Stimulated activated effector memory CD8-positive, alpha-beta T cell treated with anti-CD3 and anti-CD28 coated beads, Interleukin-12 subunit alpha, Interleukin-12 subunit beta, amount 100 ng/mL, for 72 hours (primary cell): ENCODE results near the gene COPRS.

Experiments
- ATAC-seq: fragments of 150-1000 bp; cut with Tn5 transposase; 2 replicates; pipeline ENCODE4 v1.10.0; 2021
- DNase-seq, 2 donors: peaks; one replicate each; pipeline ENCODE4 v3.0.0; 2021 to 2022; ENCODE audit warnings: low spot score in 2 of 2
- H3K27ac Mint-ChIP-seq: one replicate; pipeline ENCODE4 v1.8.0; 2022; ENCODE audit warnings: mild to moderate bottlenecking, mixed read lengths
- H3K36me3 Mint-ChIP-seq: one replicate; pipeline ENCODE4 v1.8.0; 2022; ENCODE audit warnings: mild to moderate bottlenecking, mixed read lengths
- H3K4me1 Mint-ChIP-seq: one replicate; pipeline ENCODE4 v1.8.0; 2022; ENCODE audit warnings: mixed read lengths
- H3K4me3 Mint-ChIP-seq: one replicate; pipeline ENCODE4 v1.8.0; 2022; ENCODE audit warnings: mild to moderate bottlenecking, mixed read lengths
- H3K9me3 Mint-ChIP-seq: one replicate; pipeline ENCODE4 v1.8.0; 2022; ENCODE audit warnings: mixed read lengths

COPRS gene, protein sequence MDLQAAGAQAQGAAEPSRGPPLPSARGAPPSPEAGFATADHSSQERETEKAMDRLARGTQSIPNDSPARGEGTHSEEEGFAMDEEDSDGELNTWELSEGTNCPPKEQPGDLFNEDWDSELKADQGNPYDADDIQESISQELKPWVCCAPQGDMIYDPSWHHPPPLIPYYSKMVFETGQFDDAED

DNA sequence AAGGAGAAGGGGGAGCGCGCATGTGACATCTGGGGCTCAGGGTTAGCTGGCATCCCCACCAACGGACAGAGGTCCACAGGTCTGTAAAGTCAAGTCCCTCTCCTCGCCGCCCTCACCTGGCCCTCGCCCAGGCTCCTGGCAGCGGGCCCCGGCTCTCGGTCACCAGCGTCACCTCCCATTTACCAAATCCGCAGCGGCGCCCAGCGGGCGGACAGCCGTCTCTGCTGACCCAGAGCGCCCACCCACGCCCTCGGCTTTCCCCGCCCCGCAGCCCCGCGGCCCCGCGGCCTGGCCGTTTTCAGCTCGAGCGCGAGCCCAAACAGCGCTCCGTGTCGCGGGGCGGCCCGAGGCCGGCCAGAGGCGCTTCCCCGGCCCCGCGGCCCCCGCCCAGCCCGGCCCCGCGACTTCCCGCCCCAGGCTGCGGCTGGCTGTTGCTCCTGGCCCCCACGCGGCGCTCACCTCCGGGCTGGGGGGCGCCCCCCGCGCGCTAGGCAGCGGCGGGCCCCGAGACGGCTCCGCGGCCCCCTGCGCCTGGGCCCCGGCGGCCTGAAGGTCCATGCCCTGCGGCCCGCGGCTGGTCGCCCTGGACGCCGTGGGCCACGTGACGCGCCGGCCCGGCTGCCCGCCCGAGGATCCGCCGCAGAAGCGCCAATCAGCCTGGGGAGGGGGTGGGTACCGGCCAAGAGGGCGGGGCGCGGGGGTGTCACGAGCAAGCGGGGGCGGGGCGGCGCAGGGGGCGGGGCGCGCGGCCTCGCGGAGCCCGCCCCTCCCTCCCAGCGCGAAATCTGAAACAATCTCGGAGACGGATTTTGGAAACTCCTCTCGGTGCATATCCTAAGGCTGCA, at the start of gene COPRS:
Gene COPRS (minus strand): TSS at position 603 of the 845 bp plus-strand sequence. CDS start 45 bp downstream, at position 558.
- Mint-ChIP-seq H3K4me3 (peak within 1 kb of the TSS; percentile 72), H3K27ac (peak within 1 kb of the TSS; percentile 74), H3K4me1 (peaks cover 33% of the 10 kb centered on the region), H3K36me3 (peaks cover 64% of the 10 kb centered on the region), H3K9me3 (no peaks in the 10 kb centered on the region)
- peak; percentile 63 to 83 for DNase-seq
- ATAC-seq = peak; percentile 89

DNA sequence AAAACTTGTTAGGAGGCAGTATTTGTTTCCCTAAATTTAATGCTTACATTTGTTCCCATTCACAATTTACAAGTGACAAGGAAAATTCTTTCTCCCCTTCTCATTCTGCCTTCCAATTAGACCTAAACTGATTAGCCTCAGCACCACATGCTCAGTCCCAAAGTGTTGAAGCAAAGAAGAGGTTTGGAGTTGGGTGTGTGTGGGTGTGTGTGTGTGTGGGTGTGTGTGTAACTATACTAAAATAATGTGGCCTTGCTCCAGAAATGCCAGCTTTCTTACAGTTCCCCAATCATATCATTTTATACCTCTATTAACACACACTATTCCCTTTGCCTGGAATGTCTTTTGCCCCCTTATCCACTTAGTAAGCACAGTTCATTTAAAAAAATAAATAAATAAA, 49.3 kb upstream of the COPRS start:
- Mint-ChIP-seq H3K9me3 (no peaks in the 10 kb centered on the region), H3K27ac (no peak overlapping the region), H3K4me3 (no peak overlapping the region), H3K36me3 (no peaks in the 10 kb centered on the region), H3K4me1 (no peaks in the 10 kb centered on the region)
- DNase-seq (no peak), ATAC-seq (no peak)

DNA sequence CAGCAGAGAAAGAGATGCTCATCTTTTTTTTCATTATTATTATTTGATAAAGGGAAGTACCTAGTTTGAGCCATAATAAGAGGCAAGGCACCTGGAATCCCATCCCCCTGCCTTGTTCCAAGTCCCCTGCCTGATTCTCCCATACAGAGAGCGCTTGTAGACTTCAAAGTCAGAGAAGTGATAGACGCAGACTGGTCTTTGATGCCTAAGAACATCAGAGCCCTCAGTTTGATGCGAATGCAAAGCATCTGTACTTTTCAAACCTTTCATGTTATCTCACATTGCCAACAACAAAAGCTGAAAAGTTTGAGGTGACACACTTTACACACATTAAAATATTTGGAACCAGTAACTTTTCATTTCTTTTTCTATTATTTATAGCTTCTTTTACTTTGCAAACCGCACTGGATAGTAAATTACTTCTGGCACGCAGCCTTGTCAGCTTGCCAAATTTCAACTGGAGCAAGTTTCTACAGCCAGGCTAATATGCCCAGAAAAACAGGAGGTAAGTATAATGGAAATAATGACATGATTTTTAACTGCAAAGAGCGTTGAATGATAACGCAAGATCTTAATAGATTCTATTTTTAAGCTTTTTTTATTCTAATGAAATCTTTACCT, 48.4 kb upstream of the COPRS start:
- Mint-ChIP-seq H3K4me1 (no peaks in the 10 kb centered on the region), H3K4me3 (no peak overlapping the region), H3K36me3 (no peaks in the 10 kb centered on the region), H3K27ac (no peak overlapping the region), H3K9me3 (no peaks in the 10 kb centered on the region)
- DNase-seq (no peak), ATAC-seq (no peak)

DNA sequence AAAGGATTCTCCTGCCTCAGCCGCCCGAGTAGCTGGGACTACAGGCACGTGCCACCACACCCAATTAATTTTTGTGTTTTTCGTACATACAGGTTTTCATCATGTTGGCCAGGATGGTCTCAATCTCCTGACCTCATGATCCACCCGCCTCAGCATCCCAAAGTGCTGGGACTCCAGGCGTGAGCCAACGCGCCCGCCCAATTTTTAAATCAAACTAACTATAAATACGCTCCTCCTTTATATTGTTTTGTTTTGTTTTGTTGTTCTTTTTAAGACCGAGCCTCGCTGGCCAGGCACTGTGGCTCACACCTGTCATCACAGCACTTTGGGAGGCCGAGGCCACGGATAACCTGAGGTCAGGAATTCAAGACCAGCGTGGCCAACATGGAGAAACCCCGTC, 44.4 kb upstream of the COPRS start:
- H3K4me3 Mint-ChIP-seq = no peak overlapping the region
- peaks cover 20% of the 10 kb centered on the region for H3K36me3 Mint-ChIP-seq
- no peak for ATAC-seq
- H3K9me3 Mint-ChIP-seq = no peaks in the 10 kb centered on the region
- no peaks in the 10 kb centered on the region for H3K4me1 Mint-ChIP-seq
- no peak overlapping the region for H3K27ac Mint-ChIP-seq
- no peak for DNase-seq

DNA sequence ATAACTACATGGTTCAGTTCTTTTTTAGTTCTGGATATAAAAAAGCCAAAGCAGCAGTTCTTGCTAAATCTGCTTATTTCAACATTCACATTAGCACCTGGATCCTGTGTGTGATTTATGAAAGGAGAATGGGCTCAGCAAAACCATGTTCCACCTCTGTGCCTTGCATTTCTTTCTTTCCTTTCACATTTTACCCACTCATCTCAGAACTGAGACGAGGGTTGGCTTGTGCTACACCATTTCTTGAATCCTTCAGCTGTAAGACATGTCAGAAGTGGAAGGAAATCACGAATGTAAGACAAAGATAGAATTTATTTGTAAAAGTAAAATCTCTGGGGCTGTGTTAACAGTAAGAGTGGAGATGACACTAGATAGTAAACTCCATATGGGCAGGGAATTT, 43.6 kb upstream of the COPRS start:
- no peak overlapping the region for H3K4me3 Mint-ChIP-seq

DNA sequence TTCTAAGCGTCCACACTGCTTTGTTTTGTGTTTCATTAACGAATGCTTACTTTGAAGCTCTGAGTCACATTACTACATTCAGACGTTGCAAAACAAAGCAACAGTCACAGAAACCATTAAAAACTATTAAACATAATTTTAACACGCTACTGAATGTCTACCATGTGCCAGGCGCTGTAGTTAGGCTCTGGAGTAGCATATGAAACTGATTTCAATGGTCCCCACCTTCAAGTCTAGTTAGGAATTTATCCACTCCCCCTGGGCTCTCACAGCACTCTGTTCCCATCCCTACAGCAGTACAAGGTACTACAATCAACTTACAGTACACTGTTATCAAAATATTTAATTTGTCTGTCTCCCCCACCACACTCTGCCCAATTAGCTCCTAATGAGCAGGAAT, 41.8 kb upstream of the COPRS start:
- Mint-ChIP-seq H3K27ac (no peak overlapping the region), H3K9me3 (no peaks in the 10 kb centered on the region), H3K4me3 (no peak overlapping the region), H3K4me1 (no peaks in the 10 kb centered on the region), H3K36me3 (peaks cover 45% of the 10 kb centered on the region)
- no peak for DNase-seq
- no peak for ATAC-seq

More for the DNA sequence above, 43.6 kb upstream of the COPRS start:
- Mint-ChIP-seq H3K9me3 (no peaks in the 10 kb centered on the region), H3K36me3 (peaks cover 27% of the 10 kb centered on the region), H3K4me1 (no peaks in the 10 kb centered on the region), H3K27ac (no peak overlapping the region)
- DNase-seq (no peak), ATAC-seq (no peak)

DNA sequence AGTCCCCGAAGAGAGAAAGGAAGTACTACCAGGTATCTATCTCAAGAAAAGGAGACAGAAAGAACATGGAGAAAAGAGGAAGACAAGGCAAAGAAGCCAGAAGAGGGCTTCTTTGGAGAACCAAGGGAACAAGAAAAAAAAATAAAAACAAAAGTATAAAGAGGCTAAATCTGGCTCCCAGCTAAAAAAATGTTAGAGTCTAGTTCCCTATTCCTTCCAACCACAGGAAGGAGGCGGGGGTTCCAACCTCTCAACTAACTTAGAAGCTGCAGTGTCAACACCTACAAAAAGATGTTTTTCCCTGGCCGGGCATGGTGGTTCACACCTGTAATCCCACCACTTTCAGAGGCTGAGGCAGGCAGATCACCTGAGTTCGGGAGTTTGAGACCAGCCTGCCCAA, 29.1 kb upstream of the COPRS start:
- no peak for ATAC-seq
- DNase-seq = no peak

DNA sequence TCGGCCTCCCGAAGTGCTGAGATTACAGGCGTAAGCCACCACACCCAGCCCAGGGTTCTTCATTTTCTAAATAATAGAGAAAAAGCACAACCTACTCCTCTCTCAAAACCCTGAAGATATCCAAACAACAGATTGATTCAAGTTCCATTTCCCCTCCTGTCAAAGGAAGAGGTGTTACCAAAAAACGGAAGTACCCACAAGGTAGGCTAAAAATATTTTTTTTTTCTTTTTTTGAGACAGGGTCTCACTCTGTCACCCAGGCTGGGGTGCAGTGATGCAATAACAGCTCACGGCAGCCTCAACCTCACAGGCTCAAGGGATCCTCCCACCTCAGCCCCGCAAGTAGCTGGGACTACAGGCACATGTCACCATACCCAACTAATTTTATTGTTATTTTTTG, 23.5 kb upstream of the COPRS start:
- no peak overlapping the region for H3K27ac Mint-ChIP-seq
- no peaks in the 10 kb centered on the region for H3K9me3 Mint-ChIP-seq
- H3K36me3 Mint-ChIP-seq = peaks cover 100% of the 10 kb centered on the region
- ATAC-seq (no peak), DNase-seq (no peak)
- H3K4me3 Mint-ChIP-seq = no peak overlapping the region
- peaks cover 6% of the 10 kb centered on the region for H3K4me1 Mint-ChIP-seq

More for the DNA sequence above, 29.1 kb upstream of the COPRS start:
- no peak overlapping the region for H3K27ac Mint-ChIP-seq
- no peak overlapping the region for H3K4me3 Mint-ChIP-seq
- peaks cover 100% of the 10 kb centered on the region for H3K36me3 Mint-ChIP-seq
- H3K4me1 Mint-ChIP-seq = no peaks in the 10 kb centered on the region
- no peaks in the 10 kb centered on the region for H3K9me3 Mint-ChIP-seq

DNA sequence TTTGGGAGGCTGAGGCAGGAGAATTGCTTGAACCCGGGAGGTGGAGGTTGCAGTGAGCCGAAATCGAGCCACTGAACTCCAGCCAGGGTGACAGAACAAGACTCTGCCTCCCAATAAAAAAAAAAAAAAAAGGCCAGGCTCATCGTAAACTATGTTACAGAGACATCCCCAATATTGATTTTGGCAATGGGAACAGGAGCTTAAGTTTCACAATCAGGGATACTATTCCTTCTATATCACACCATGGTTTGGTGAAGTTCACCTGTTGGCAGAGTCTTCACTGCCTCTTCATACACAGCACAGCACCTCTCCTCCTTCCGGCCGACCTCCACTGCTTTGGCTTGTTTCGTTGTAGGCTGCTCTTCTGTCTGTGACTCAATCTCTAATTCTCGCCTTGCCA, 21.3 kb upstream of the COPRS start:
- no peak for DNase-seq
- peaks cover 100% of the 10 kb centered on the region for H3K36me3 Mint-ChIP-seq

DNA sequence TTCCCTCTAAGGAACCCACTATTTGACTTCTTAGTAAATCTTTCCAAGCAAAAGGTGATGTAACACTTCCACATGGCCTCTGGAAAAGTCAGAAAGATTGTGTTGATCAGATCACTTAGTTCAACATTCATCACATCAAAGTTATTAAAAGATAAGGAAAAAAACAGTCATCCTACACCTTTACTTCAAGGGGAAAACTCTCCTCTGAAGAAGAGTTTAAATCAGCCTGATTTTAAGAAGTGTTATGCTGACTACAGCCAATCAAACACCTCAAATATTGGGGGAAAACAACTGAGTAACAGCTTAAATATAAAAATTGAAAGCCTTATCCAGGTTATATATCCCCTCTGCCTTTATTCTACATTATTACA, 19.6 kb upstream of the COPRS start:
- DNase-seq (no peak), ATAC-seq (peak; percentile 16)
- Mint-ChIP-seq H3K36me3 (peaks cover 100% of the 10 kb centered on the region), H3K9me3 (no peaks in the 10 kb centered on the region), H3K27ac (peak overlapping the region; percentile 83), H3K4me1 (peaks cover 6% of the 10 kb centered on the region), H3K4me3 (peak overlapping the region; percentile 19)

More for the DNA sequence above, 21.3 kb upstream of the COPRS start:
- Mint-ChIP-seq H3K4me1 (peaks cover 6% of the 10 kb centered on the region), H3K27ac (peak overlapping the region; percentile 15), H3K4me3 (no peak overlapping the region), H3K9me3 (no peaks in the 10 kb centered on the region)
- no peak for ATAC-seq

DNA sequence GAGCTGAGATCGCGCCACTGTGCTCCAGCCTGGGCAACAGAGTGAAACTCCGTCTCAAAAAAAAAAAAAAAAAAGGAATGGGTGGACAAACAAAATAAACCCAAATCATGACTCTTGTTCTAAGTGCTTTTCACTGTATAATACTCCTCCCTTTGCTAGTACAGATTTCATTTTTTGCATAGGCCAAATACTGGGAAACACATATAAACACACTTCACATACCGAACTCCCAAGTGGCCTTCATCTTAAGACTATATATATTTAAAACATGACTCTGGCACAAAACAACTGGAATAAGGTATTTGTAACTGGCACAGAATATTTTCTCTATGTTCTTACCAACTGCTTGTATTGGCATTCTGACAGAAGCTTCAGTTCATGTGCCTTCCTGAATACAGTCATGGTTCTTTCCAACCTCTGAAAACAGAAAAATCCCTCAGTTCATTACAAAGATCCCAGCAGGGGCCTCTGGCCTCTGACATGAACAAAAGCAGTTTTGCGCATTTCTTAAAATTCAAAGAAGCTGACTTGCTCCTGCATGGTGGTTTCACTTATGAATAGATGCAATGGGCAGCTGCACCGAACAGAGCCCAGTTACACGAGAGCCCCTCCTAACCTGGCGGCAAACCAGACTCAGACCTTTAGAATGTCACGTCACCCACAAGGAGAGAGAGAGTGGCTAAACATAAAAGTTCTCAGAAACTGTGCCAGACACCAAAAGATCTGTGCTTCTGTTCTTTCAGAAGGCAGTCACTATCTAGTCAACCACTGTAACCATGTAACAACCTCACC, 19.1 kb upstream of the COPRS start:
- Mint-ChIP-seq H3K4me3 (peak overlapping the region; percentile 19), H3K27ac (peak overlapping the region; percentile 83), H3K9me3 (no peaks in the 10 kb centered on the region), H3K36me3 (peaks cover 100% of the 10 kb centered on the region), H3K4me1 (peaks cover 6% of the 10 kb centered on the region)
- peak; percentile 86 for ATAC-seq
- peak in 1 of 2 donors; percentile 52 for DNase-seq

DNA sequence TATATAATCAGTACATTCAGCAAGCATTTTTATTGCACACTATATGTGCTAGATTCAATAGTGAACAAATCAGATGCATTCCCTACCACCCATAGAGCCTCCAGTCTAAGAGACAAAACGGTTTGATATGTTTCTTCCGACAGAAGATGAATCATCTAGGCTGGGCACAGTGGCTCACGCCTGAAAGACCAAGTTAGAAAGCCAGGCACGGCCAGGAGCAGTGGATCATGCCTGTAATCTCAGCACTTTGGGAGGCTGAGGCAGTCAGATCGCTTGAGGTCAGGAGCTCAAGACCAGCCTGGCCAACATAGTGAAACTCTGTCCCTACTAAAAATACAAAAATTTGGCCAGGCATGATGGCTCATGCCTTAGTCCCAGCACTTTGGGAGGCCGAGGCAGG, 18.3 kb upstream of the COPRS start:
- peaks cover 6% of the 10 kb centered on the region for H3K4me1 Mint-ChIP-seq
- DNase-seq = no peak

DNA sequence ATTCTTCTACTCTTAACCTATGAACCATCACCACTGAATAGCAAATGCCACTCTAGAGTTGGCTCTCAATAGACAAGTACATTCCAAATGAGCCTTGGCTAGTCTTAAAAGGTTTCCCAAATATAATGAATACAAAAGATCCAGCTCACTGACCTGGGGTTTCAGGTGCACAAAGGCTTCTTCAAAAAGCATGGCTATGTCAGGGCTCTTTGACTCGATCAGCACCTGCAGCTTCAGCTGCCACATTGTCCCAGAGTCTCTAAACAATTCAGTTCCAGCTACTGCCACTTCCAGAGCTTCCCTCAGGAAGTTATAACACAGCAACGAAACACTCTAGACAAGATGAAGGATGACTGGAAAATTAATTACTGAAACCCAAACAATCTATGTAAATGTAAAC, 16.0 kb upstream of the COPRS start:
- no peaks in the 10 kb centered on the region for H3K9me3 Mint-ChIP-seq
- DNase-seq = no peak
- peaks cover 6% of the 10 kb centered on the region for H3K4me1 Mint-ChIP-seq
- H3K27ac Mint-ChIP-seq = no peak overlapping the region
- no peak overlapping the region for H3K4me3 Mint-ChIP-seq
- ATAC-seq = no peak
- peaks cover 100% of the 10 kb centered on the region for H3K36me3 Mint-ChIP-seq

More for the DNA sequence above, 18.3 kb upstream of the COPRS start:
- Mint-ChIP-seq H3K4me3 (no peak overlapping the region), H3K36me3 (peaks cover 100% of the 10 kb centered on the region), H3K27ac (no peak overlapping the region), H3K9me3 (no peaks in the 10 kb centered on the region)
- ATAC-seq = no peak

DNA sequence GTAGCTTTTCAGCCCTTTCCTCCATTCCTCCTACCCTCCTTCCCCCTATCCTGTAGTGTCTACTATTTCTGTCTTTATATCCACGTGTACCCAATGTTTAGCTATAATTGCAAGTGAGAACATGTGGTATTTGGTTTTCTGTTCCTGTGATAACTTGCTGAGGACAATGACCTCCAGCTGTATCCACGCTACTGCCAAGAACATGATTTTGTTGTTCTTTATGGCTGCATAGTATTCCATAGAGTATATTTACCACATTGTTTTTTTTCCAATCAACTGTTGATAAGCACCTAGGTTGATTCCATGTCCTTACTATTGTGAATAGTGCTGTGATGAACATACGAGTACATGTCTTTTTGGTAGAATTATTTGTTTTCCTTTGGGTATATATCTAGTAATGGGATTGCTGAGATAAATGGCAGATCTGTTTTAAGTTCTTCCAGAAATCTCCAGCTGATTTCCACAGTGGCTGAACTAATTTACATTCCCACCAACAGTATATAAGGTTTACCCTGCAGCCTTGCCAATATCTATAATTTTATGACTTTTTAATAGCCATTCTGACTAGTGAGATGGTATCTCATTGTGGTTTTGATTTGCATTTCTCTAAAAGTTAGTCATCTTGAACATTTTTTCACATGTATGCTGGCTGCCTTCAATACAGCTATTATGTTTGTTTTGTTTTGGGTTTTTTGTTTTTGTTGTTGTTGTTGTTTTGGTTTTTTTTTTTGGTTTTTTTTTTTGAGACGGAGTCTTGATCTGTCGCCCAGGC, 10.9 kb upstream of the COPRS start:
- no peaks in the 10 kb centered on the region for H3K9me3 Mint-ChIP-seq
- no peak overlapping the region for H3K4me3 Mint-ChIP-seq
- peaks cover 100% of the 10 kb centered on the region for H3K36me3 Mint-ChIP-seq
- ATAC-seq (peak; percentile 57), DNase-seq (no peak)
- no peaks in the 10 kb centered on the region for H3K4me1 Mint-ChIP-seq
- H3K27ac Mint-ChIP-seq = peak overlapping the region; percentile 32
